HCT116 (cell line): Measurements from ENCODE around the gene IL22RA1.

Experiments
- CBX3 ChIP-seq: IDR thresholded peaks from 2 replicates; pipeline ENCODE4 v1.6.1; 2012; ENCODE audit warnings: low read depth
- CTCF ChIP-seq, 3 experiments: fragments of 200-600 bp in 1 of 3; sonication (generic) in 1 of 3; IDR thresholded peaks in 2 of 3; conservative IDR thresholded peaks in 1 of 3; 2 replicates each; pipeline ENCODE4 v1.5.1; 2012 to 2017; ENCODE audit warnings: low read depth in 2 of 3, low read length in 2 of 3, antibody characterized with exemption in 1 of 3, borderline replicate concordance in 1 of 3, control low read depth in 1 of 3, mild to moderate bottlenecking in 1 of 3, mixed read lengths in 1 of 3, mixed run types in 1 of 3, moderate library complexity in 1 of 3; ENCODE audit not compliant: insufficient read depth in 1 of 3
- EZH2 ChIP-seq: fragments of 200-600 bp; sonication (generic); IDR thresholded peaks from 2 replicates; pipeline ENCODE4 v1.6.1; 2017; ENCODE audit warnings: antibody characterized with exemption, mixed run types
- POLR2A ChIP-seq: IDR thresholded peaks from 2 replicates; pipeline ENCODE4 v1.7.0; 2011; ENCODE audit warnings: borderline replicate concordance; ENCODE audit not compliant: insufficient read depth, insufficient read length; ENCODE audit errors: extremely low read depth
- POLR2AphosphoS5 ChIP-seq: IDR thresholded peaks from 2 replicates; pipeline ENCODE4 v1.6.1; 2011; ENCODE audit warnings: mild to moderate bottlenecking, low read depth, low read length, moderate library complexity
- RAD21 ChIP-seq: IDR thresholded peaks from 2 replicates; pipeline ENCODE4 v1.6.1; 2012; ENCODE audit warnings: low read depth, mild to moderate bottlenecking
- REST ChIP-seq: IDR thresholded peaks from 2 replicates; pipeline ENCODE4 v1.6.1; 2012; ENCODE audit warnings: low read depth
- SIN3A ChIP-seq: IDR thresholded peaks from 2 replicates; pipeline ENCODE4 v1.6.1; 2012; ENCODE audit warnings: low read depth
- TCF7L2 ChIP-seq: IDR thresholded peaks from 2 replicates; pipeline ENCODE4 v1.7.0; 2011; ENCODE audit warnings: borderline replicate concordance, inconsistent platforms; ENCODE audit not compliant: insufficient read depth, insufficient read length; ENCODE audit errors: extremely low read depth
- YY1 ChIP-seq: IDR thresholded peaks from 2 replicates; pipeline ENCODE4 v1.6.1; 2011; ENCODE audit warnings: low read length, low read depth, moderate library complexity, mild to moderate bottlenecking; ENCODE audit not compliant: insufficient replicate concordance; ENCODE audit errors: extremely low read depth

GRCh38 chr1:24155011-24155782 lies 12.3 kb upstream of the IL22RA1 start:
- TF ChIP-seq CBX3 (no peak), POLR2A (no peak), CTCF (IDR thresholded peaks at IDR 0.05 in 2 of 3, conservative IDR thresholded peaks at IDR 0.05 in 1 of 3; ENCODE audit: borderline replicate concordance in 1 of 3, insufficient read depth in 1 of 3, low read depth in 2 of 3, low read length in 2 of 3) (peak; percentile 32 to 69 (median 65); a peak in 5 of 6 replicates), TCF7L2 (no peak), EZH2 (no peak), SIN3A (no peak; the same call in 1 of the 2 replicates), RAD21 (0 out of 2 replicates have a peak, but pooled peaks have one; percentile 19), POLR2AphosphoS5 (no peak), REST (no peak), YY1 (no peak)
